Prostate gland (tissue), 2 donors: ENCODE measurements around the gene DNAAF5. TPM values are rescaled to one million over a fixed set of nuclear protein-coding genes. Genes with fewer than 3 reads are reported as not detected.

Experiments used
- DNase-seq: peaks from one replicate; pipeline ENCODE4 v3.0.0-alpha.2; 2019; ENCODE audit warnings: low spot score
- H3K27ac ChIP-seq, 2 donors: fragments of 200-600 bp; sonication (generic); 2 replicates each; pipeline ENCODE4 v1.5.1; 2017 to 2019
- H3K27me3 ChIP-seq: fragments of 200-600 bp; sonication (generic); replicated peaks from 2 replicates; pipeline ENCODE4 v1.5.1; 2019; ENCODE audit not compliant: insufficient read depth
- H3K36me3 ChIP-seq, 2 donors: fragments of 200-600 bp; sonication (generic); 1 replicate in 1 of 2; 2 replicates in 1 of 2; pipeline versions ENCODE4 v1.5.1 to v1.8.1; 2017 to 2019
- H3K4me1 ChIP-seq: fragments of 200-600 bp; sonication (generic); replicated peaks from 2 replicates; pipeline ENCODE4 v1.5.1; 2019
- H3K4me3 ChIP-seq, 2 donors: fragments of 200-600 bp; sonication (generic); 2 replicates each; pipeline ENCODE4 v1.5.1; 2017 to 2019
- H3K9me3 ChIP-seq: fragments of 200-600 bp; sonication (generic); 2 replicates; pipeline ENCODE4 v1.5.1; 2017
- POLR2A ChIP-seq: fragments of 450-650 bp; IDR thresholded peaks from one replicate; pipeline ENCODE4 v1.6.1; 2016; ENCODE audit warnings: antibody characterized with exemption, mild to moderate bottlenecking
- POLR2AphosphoS5 ChIP-seq: sonication (generic); formaldehyde crosslinking; IDR thresholded peaks from one replicate; pipeline ENCODE4 v1.6.1; 2017; ENCODE audit warnings: antibody characterized with exemption
- WGBS: methylation state at CpG from one replicate; pipeline ENCODE4 v1.1.5; 2018; 5-methylcytosine and 5-hydroxymethylcytosine counted together
- intact Hi-C: fragments of 100-400 bp; cut with DNase I; formaldehyde crosslinking; loops from one replicate; pipeline ENCODE4 v1.14.2; 2022
- total RNA-seq, 2 donors: library from RNA; depleted of rRNA; stranded (reverse); fragments of >200 nt; gene quantifications; one replicate each; pipeline ENCODE4 v1.1.0, GENCODE V29; 2016
- TF ChIP-seq, protein P1 (sequence below), 4 experiments: fragments of 200-600 bp in 2 of 4; fragments of 450-650 bp in 2 of 4; sonication (generic) in 2 of 4; IDR thresholded peaks; 1 replicate in 3 of 4; 2 replicates in 1 of 4; pipeline ENCODE4 v1.5.1; 2016 to 2019; ENCODE audit warnings: antibody characterized with exemption in 4 of 4, mild to moderate bottlenecking in 2 of 4, moderate library complexity in 2 of 4

Gene DNAAF5
- total RNA-seq, 2 donors from 2014 or later: 30.8 to 52.0 TPM

DNA sequence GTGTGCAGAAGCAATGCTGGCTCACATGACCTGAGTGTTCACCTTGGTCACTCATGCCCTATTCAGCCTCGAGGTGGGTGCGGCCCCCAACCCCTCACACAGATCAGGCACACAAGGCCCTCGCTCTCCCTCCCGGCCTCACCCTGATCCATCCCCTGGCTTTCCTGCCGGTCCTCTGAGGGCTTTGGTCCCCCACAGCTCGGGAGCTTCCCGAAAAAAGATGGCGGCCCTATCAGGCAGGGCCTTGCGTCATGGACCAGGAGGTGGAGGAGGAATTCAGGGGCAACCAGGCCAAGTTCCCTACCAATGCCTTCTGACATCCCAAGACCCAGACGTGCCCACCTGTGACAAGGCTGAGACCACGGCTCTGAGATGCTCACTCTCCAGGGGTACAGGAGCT, 43.7 kb upstream of the DNAAF5 start:
- no peak for TF ChIP-seq POLR2A
- TF ChIP-seq, protein P1, sequence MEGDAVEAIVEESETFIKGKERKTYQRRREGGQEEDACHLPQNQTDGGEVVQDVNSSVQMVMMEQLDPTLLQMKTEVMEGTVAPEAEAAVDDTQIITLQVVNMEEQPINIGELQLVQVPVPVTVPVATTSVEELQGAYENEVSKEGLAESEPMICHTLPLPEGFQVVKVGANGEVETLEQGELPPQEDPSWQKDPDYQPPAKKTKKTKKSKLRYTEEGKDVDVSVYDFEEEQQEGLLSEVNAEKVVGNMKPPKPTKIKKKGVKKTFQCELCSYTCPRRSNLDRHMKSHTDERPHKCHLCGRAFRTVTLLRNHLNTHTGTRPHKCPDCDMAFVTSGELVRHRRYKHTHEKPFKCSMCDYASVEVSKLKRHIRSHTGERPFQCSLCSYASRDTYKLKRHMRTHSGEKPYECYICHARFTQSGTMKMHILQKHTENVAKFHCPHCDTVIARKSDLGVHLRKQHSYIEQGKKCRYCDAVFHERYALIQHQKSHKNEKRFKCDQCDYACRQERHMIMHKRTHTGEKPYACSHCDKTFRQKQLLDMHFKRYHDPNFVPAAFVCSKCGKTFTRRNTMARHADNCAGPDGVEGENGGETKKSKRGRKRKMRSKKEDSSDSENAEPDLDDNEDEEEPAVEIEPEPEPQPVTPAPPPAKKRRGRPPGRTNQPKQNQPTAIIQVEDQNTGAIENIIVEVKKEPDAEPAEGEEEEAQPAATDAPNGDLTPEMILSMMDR (IDR thresholded peaks at IDR 0.05): no peak
- no peak for TF ChIP-seq POLR2AphosphoS5
- 95% methylated on average over 10 of the region's 11 CpGs for WGBS
- H3K4me3 ChIP-seq: no peak overlapping the region
- H3K27ac ChIP-seq: no peak overlapping the region
- intact Hi-C loops: no loop called here
- no peak for DNase-seq
- H3K36me3 ChIP-seq: no peaks in the 10 kb centered on the region
- no peaks in the 10 kb centered on the region for H3K27me3 ChIP-seq
- H3K9me3 ChIP-seq: no peaks in the 10 kb centered on the region
- H3K4me1 ChIP-seq: no peaks in the 10 kb centered on the region

DNA sequence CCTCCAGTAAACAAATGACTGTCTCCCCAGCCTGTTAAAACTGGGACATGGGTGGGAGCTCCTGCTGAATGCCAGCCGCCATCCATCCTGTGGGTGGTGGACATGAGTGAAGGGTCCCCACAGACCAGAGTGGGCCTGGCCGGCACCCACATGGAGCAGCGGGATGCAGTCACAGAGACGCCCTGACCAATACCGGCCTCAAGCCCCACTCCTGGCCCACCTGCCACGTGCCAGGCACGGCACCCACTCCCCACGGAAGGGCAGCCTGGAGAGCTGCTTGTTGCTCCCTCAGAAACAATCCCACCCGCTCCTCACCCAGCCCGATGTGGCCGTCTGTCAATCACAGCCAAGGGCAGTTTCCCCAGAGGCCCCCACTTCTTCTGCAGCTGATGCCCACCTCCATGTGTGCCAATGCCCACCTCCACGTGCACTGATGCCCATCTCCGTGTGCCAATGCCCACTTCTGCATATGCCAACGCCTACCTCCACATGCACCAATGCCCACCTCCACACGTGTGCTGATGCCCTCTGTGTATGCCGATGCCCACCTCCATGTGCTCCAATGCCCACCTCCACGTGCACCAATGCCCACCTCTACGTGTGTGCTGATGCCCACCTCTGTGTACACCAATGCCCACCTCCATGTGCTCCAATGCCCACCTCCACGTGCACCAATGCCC, 42.8 kb upstream of the DNAAF5 start:
- no peak overlapping the region for H3K27ac ChIP-seq
- TF ChIP-seq POLR2AphosphoS5 (no peak), POLR2A (no peak)
- TF ChIP-seq, protein P1 (IDR thresholded peaks at IDR 0.05): no peak
- no peaks in the 10 kb centered on the region for H3K36me3 ChIP-seq
- DNase-seq: no peak
- H3K4me1 ChIP-seq: no peaks in the 10 kb centered on the region
- intact Hi-C loops: no loop called here
- no peaks in the 10 kb centered on the region for H3K27me3 ChIP-seq
- H3K9me3 ChIP-seq: no peaks in the 10 kb centered on the region
- no peak overlapping the region for H3K4me3 ChIP-seq
- WGBS: 96% methylated on average over 19 of the region's 19 CpGs

DNA sequence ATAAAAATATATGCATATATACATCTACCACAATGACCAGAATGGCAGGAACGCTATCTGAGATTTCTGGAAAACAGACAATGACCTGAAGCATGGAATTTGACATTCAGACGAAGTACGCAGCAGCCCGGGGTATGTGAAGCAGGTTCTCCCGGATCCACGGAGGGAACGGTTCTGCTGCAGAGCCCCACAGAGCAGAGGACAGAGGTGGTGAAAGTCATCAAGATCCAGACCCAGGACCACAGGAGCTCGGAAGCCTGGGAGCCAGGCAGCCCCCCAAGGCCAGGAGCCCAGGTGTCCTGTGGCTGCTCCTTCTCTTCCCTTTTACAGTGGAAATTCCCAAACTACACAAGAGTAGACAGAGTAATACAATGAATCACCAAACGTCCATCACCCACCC, 42.1 kb upstream of the DNAAF5 start:
- H3K4me1 ChIP-seq: no peaks in the 10 kb centered on the region
- H3K36me3 ChIP-seq: no peaks in the 10 kb centered on the region
- TF ChIP-seq, protein P1 (IDR thresholded peaks at IDR 0.05): no peak
- no peak for TF ChIP-seq POLR2A
- intact Hi-C loops: no loop called here
- H3K9me3 ChIP-seq: no peaks in the 10 kb centered on the region
- no peak for DNase-seq
- no peak overlapping the region for H3K4me3 ChIP-seq
- H3K27ac ChIP-seq: no peak overlapping the region
- 97% methylated on average over 9 of the region's 9 CpGs for WGBS
- no peaks in the 10 kb centered on the region for H3K27me3 ChIP-seq

DNA sequence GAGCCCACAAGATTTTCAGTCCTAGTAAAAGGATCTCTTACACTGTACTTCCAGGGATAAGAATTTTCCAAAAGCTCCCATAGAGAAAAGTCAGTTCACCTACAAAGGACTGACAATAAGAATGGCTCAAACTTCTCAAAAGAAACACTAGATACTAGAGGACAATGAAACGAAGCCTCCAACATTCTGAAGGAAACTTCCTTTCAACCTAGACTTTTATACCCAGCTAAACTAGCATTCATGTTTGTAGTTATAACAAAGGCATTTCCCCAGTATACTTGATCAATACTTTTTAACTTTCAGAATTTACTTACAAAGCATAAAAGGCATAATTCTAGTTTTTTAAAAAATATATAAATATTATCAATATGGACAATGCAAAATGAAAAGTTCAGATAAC, 41.0 kb upstream of the DNAAF5 start:
- no peak for DNase-seq
- intact Hi-C loops: no loop called here
- TF ChIP-seq, protein P1 (IDR thresholded peaks at IDR 0.05): no peak
- TF ChIP-seq POLR2AphosphoS5 (no peak), POLR2A (no peak)
- Histone ChIP-seq H3K27ac (no peak overlapping the region), H3K9me3 (no peaks in the 10 kb centered on the region), H3K36me3 (no peaks in the 10 kb centered on the region), H3K4me1 (no peaks in the 10 kb centered on the region), H3K4me3 (no peak overlapping the region), H3K27me3 (no peaks in the 10 kb centered on the region)
- WGBS: 100% methylated on average over 1 of the region's 1 CpG
